T-helper 2 cell treated with Interferon-gamma antibody and Interleukin-4, amounts not matched to agents 100 ng/mL and 5 ng/mL, for 36 hours (primary cell): Measurements from ENCODE around the gene SLC6A2. TPM values are rescaled to one million over a fixed set of nuclear protein-coding genes. Genes with fewer than 3 reads are reported as not detected.

Experiments
- total RNA-seq: library from RNA; stranded (reverse); gene quantifications from 2 replicates; pipeline ENCODE4 v1.2.3, GENCODE V29; 2022

Gene SLC6A2
- total RNA-seq, 1 donor from 2014 or later = not detected

Other genes starting within 250 kb of the SLC6A2 start
- 0.23 TPM in 1 of 2 replicates, not detected in the other for gene MMP2, start 176.8 kb upstream of the SLC6A2 start, total RNA-seq
- 8.2 and 12.5 TPM in 2 replicates for gene LPCAT2, start 146.9 kb upstream of the SLC6A2 start, total RNA-seq
- gene CAPNS2, start 89.3 kb upstream of the SLC6A2 start, total RNA-seq = 0.25 and 0.27 TPM in 2 replicates
- gene CES1, start 177.1 kb downstream of the SLC6A2 start, total RNA-seq = 0.48 TPM in 1 of 2 replicates, not detected in the other
- gene CES5A, start 219.4 kb downstream of the SLC6A2 start, total RNA-seq = not detected in 2 replicates